UCSD-AML1 (cell line): Measurements from ENCODE around the gene HSPG2.
"Not testable (repeated sequence)": the region's sequence is repeated elsewhere in the genome, so short reads cannot be mapped to it uniquely, and the experiment has no call there.

ENCODE experiments used
- DNase-seq: peaks from one replicate; lab custom pipeline; 2025; ENCODE audit not compliant: unreplicated experiment; lab: John Stamatoyannopoulos, UW

HSPG2 gene

DNA sequence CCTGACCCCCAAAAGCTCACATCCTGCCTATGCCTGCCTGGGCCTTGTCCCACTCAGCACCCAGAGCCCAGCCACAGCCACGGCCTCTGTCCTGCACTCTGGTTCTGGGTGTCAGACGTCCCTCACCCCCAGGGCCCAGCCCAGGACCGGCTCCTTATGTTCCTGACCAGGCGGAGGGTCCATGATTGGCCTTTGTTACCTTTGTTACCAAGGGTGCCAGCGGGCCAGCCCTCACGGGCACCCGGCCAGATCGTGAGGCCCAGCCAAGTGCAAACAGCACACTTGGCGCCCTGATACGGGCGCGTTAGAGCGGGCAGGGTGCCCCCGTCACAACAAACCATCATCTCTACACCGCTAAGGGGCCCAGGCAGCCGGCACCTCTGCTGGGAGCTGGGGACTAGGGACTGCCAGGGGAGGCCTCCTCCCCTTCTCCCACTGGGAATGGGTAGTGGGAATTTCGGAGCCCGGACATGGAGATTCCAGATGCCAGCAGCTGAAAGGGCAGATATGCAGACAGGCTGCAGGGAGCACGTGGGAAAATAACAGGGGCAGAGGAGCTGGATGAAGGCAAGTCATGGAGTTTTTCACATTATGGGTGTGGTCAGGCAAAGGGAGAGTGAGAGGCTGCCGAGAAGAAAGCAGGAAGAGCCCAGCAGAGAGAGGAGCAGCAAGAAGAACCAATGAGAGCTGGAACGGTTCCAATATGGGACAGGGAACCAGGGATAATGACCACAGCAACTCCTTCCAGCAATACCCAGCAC is 22.1 kb downstream of the HSPG2 start:
- no peak for DNase-seq

DNA sequence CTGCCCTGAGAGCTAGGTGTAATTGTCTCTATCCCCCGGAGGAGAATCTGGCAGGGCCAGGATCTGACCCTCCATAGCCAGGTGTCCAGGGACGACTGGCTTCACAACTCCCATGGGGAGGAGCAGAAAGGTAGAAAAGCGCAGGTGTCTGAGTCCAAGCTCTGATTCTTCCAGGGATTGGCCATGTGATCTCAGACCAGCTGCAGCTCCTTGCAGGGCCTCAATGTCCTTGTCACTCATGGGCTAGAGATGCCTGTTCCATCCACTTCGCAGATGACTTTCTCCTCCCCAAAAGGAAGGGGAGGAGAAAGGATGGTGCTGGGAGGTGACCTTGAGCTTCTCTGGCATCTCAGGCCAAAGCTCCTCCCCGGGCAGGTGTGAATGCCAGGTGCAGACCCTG is 22.7 kb downstream of the HSPG2 start:
- no peak for DNase-seq

DNA sequence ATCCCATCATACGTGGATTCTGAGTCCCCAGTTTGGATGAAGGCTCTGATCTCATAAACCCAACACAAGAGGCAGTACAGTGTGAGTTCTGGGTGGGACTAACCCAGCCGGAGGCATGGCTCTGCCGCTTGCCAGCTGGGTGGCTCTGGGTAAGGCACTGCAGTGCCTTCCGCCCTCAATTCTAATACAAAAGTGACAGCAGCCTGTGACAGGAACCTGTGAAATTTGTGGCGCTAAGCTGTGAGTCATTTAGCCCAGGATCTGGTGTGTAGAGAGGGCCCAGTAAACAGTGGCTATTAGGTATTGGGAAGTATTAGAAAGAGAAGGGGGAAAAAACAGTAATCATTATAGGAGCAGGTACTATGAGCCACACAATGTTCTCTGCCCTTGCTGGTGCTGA is 23.3 kb downstream of the HSPG2 start:
- peak; percentile 28 for DNase-seq

DNA sequence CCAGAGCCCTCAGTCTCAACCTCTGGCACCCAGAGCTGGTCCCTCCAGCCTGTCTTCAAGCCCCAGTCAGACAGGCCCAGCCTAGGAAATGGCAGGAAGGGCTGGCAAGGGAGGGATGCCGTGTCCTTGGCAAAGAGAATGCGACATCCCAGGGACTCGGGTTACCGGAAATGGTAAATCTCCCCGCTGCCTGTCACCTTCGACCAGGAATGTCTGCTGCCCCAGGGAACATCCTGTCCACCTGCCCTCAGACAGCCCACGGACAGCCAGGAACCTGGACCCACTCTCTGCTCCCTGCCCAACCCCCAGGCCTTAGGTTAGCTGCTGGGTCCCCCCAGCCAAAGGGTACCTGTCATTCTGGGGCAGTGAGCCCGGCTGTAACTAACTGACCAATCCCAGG is 23.9 kb downstream of the HSPG2 start:
- no peak for DNase-seq

DNA sequence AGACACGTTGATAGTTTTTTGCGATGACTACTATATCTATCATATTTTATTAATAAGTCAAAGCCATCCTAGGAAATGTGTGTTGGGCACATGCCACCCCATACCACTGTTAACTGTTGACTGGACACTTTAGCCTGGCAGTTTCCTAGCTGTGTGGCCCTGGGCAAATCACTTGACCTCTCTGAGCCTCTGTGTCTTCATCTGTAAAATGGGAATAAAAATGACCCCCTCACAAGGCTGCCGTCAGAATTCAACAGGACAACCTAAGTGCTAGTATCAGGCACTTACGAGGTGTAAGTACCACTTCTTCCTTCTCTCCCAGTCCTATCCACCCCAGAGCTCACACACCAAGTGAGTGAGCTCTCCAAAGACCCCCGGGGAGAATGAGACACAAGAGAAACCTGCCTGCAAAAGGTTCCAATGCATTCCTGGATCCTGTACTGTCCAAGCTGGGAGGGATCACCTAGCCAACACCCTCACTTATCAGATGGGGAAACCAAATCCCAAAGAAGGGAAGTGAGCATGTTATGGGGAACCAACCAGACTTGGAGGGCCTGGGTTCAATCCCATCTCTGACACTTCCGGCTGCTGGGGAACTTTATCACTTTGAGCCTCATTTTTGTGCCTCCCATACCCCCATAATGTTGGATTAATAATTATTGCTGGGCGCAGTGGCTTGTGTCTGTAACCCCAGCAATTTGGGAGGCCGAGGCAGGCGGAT is 24.9 kb downstream of the HSPG2 start:
- DNase-seq, result no peak

DNA sequence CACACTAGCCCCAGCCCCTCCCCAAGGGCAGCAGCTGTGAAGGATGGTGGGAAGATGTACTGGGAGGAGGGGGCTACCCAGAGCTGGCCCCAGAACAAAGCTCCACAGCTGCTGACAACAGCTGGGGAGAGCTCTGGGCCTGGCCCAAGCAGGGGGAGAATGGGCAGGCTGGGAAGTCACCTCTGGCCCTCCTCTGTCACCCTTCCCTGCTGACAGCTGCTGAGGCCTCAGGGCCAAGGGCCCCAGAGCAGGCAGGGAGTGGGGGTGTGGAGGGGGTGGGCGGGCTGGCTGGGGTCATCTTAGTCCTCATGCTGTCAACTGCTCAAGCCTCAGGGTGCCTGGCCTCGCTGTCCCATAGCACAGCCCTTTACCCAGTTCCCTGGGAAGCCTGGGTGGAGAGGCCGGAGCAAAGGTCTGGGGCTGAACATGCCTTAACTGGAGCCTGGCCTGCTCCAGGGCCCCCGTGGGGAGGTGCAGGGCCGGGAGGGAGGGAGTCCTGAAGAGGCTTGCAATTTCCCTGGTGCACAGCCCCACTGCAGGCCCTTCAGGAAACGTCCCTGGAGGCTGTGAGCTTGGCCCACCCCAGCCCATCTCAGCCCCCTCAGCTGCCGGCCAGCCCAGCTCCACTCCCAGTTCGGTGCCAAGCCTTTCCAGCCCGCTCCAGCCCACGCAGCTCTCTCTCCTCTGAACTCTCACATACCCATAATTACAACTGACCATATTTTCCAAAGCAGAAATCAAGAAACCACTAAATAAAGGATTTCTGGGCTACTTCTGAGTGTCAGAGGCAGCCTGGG is 25.7 kb downstream of the HSPG2 start:
- DNase-seq, result no peak

DNA sequence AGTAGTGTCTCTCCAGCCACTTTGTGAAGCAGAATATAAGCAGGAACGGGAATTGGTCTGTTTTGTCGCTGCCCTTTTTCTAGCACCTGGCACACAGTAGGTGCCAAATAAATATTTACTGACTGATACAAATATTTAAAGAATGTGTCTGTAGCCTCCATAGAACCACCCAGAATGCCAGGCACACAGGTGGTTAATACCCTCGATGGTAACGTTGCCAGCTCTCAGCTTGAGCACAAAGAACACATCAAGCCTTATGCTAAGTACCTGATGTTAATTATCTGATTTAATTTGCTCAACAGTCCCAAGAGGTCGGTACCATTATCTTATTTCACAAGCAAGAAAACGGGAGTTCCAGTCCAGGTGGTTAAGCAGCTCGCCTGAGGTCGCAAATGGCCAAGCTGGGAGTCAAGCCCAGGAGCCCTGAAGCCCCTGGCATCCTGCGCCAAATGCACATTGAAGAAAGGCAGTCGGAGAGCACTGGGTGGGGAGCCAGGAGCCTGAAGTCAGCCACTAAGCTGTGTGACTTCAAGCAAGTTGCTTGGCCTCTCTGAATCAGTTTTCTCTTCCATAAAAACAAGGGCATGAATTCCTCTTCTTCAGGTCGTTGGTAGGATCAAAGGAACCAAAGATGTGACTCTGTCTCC is 26.4 kb downstream of the HSPG2 start:
- DNase-seq, result no peak

DNA sequence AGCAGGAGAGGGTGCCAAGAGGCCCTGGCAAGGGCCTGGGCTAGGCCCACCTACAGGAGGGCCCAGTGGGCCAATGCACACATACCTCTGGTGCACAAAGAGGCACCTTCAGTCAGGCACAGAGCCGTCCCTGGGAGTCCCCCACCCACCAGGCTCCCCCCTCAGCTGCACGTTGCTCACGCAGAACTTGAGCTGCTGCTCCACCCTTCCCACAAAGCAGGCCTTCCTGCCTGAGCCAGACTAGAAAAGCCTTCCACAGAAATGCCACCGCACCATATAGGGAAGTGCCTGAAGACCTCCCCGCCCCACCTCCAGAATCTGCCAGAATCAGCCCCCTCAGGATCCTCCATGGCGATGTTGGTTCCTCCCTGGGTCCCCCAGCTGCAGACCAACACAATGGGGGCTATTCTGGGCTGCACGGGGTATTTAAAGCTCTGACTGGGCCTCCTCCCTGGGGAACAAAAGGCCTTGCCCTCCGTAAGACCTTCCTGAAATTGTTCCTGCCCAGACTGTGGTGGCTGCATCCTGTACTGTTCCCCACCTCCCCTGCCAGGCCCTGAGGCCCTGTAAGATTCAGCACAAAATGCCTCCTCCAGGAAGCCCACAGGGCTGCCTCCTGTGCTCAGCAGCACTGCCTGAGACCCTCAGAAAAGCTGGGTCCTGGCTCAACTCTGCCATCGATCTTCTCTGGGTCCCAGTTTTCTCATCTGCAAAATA is 27.2 kb downstream of the HSPG2 start:
- DNase-seq, result peak; percentile 90

DNA sequence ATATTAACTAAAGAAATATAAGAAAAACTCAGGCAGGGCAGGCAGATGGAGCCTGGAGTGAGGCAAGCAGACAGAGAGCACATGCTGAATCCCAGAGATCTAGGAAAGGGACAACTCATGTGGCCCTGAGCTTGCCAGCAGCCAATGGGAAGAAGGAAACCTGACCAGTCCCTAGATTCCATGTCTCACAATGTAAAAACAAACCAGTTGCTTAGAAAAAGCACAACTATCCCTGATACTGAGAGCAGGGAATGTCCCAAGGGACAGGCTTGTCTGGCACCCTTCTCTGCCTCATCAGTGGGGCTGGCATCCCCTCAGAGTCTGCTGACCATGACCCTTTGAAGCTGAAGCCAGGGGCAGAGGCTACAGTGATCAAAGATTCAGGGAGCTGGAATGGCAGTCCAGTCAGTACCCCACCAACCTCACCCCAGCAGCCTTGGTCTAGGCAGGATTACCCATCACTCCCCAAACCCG is 27.8 kb downstream of the HSPG2 start:
- DNase-seq, result no peak

DNA sequence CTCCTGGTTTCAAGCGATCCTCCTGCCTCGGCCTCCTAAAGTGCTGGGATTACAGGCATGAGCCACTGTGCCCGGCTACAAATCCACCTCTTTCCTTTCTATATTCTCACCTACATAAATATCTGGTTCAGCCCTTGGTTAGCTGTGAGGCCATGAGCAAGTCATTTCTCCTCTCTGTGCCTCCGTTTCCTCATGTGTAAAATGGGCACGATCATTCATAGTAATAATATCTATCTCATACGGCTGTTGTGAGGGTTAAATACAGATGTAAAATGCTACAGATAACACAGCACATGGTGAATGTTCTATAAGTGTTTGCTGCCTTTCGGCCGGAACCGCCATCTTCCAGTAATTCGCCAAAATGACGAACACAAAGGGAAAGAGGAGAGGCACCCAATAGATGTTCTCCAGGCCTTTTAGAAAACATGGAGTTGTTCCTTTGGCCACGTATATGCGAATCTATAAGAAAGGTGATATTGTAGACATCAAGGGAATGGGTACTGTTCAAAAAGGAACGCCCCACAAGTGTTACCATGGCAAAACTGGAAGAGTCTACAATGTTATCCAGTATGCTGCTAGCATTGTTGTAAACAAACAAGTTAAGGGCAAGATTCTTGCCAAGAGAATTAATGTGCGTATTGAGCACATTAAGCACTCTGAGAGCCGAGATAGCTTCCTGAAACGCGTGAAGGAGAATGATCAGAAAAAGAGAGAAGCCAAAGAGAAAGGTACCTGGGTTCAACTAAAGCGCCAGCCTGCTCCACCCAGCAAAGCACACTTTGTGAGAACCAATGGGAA is 29.2 kb downstream of the HSPG2 start:
- not testable (repeated sequence) for DNase-seq

DNA sequence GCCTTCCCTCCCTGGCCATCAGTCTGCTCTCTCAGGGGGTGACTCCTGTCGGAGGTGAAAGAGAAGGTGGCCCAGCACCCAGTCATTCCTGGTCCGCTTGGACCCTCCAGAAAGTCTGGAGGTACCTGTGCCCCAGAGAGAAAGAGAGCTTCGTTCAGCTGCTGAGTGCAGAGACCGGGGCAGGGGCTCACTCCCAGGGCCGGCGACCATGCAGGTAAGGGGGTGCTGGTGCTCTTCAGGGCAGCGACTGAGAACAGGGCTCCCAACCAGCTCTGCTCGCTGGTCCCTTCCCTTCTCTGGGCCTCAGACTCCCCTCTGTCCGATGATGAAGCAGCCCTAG is 30.1 kb downstream of the HSPG2 start:
- no peak for DNase-seq

DNA sequence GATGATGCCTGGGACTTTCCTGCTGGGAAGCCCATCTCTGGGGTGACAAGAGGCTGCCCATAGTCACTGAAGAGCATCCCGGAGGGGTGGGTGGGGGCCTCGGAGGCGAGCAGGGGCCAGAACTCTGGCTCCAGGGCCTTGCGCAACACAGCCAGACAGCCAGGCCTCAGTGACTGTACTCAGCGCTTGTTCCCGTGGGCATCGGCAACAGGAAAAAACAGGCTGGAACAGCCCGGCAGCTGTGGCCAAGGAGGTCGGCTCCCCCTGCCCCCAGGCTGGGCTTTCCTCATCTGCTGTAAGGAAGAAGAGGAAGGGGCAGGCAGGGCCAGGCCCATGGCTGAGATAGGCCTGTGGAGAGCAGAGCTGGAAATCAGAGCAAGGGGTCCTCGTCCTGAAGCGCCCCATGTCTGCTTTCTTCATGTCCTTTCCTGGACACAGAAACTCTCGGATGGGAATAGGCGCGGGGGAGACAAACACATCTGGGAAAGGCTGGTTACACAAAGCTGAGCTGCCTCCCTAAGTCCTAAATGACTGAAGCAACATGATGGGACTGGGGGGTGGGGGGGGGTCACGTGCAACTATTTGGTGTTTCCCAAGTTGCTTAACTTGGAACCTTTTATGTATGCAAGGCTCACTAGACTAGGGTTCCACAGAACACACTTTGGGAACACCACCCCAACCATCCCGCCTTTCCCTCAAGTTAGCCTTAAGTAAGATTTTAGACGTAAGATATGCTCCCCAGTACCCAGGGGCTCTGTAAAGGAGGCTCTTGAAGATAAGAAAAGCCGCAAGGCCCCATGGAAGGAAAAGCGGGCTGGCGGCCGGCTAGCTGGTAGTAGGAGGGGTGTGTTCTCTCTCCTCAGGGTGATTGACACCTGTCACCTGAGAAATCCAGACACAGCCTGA is 30.7 kb downstream of the HSPG2 start:
- peak; percentile 72 for DNase-seq

DNA sequence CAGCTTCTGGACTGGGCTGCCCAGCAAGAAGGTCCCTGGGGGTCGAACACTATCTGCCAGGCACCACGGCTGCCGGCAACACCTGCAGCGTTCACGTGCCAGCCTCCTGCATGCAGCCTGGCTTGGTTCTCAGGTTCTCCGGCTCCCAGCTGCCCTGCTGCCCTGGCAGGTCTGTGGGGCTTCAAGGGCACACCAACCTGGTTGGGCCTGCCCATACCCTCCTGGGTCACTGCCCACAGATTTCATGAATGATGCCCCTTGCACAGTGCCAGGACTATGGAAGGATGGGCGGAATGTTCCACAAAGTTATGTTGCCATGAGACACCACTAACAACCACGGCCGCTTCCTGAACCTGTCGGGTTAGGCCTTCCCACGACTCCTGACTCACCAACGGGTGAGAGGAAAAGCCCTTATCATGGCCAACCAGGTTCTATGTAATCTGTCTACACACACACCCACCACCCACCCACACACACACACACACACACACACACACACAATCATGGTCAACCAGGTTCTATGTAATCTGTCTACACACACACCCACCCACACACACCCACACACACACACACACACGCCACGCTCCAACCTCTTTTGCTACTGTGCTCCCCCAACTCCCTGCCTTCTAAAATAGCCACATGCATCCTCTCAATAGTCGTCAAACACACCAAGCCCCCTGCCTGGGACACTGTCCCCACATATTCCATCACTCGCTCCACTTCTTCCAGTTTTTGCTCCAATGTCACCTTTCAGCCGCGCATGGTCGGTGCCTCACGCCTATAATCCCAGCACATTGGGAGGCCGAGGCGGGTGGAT is 32.2 kb downstream of the HSPG2 start:
- DNase-seq, result peak; percentile 84

DNA sequence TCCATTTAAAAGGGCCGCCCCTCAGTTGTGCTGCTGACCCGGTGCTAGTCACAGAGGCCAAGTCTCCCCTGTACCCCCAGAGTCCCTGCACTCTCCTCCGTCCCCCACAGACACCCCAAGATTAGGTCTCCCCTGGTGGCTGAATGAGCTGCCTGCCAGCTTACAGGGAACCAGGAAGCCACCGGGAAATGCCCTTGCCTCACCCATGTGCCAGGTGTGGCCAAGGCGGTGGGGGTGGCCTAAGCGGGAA is 32.7 kb downstream of the HSPG2 start:
- no peak for DNase-seq

DNA sequence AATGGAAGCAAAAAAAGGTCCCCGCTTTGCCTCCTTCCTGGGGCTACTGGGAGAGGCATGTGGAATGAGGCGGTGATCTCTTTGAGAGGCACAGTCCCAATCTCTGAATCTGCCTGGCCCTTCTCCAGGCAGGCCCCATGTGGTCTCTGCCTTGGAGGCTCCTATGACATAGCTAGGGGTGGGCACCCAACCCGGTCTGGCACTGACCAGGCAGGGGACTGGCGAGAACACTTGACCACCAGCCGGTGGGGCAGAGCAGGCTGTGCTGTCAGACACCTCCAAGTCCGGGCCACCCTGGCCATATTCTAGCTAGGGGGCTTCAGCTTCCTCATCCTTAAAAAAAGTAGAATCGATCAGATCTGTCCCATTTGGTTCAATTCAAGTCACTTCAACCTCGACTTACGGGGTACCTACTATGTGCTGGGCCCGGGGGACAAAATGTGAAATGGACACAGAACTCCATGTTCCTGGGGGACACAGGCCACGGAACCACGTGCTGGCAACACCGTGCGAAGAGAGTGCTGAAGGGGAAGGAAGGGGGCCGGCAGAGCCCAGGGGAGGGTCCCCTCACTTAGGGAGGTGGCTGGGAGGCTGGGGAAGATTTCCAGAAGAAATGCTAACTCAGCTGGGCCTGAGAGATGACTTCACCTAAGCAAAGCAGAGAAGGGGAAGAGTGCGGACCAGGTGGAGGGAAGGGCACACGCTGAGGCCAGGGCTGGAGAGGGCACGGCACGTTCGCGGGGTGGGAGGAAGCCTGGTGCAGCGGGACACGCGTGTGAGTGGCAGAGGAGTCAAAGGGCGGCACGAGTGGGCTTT is 33.3 kb downstream of the HSPG2 start:
- no peak for DNase-seq

DNA sequence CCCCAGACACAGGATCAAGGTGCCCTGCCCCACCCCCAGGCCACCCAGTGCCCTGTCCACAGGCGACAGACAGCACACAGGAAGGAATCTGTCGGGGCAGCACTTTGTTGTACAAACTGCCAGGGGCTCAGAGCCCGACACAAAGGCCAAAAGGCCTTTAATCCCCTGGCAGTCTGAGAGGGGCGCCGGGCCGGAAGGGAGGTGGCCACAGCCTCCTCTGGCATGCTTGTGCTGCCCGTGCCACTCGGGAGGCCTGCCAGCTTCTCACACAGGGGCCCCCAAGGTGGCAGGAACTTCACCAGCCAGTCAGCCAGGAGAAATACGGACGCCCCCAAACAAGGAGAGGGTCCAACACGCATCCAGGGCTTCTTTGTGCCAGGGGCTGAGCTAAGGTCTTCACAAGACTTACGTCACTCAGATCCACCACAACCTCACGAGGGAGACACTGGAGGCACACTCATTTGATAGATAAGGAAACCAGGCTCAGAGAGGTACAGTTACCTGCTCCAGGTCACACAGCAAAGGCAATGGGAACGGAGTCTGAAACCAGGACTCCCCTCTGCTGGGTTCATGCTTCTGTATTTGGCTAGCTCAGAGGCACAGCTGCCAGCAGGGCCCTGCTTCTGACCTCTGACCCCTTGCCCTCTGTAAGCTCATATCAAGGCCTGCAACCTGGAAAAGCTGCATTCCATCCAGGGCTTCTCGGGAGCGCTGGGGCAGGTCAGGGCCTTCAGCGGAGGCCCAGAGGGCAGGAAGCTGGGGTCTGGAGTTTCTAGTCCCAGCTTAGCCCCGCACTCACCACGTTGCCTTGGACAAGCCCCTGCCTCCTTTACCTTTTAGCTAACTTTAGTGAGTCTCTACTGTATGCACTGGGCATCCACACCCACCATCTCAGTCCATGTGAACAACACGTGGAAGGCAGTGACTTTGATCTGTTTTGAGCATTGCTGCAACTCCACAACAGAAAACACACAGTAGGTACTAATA is 34.8 kb downstream of the HSPG2 start:
- peak; percentile 24 for DNase-seq
